GM18951 (cell line): ENCODE data around the gene RASL10B.
"Not testable (repeated sequence)": the region's sequence is repeated elsewhere in the genome, so short reads cannot be mapped to it uniquely, and the experiment has no call there.

Source experiments
- POLR2A ChIP-seq: IDR thresholded peaks from 4 replicates; pipeline ENCODE4 v1.6.1; 2011; ENCODE audit warnings: mild to moderate bottlenecking; ENCODE audit not compliant: insufficient read length, insufficient read depth; ENCODE audit errors: extremely low read depth
- in situ Hi-C: fragments of 300-500 bp; cut with MboI; formaldehyde crosslinking; loops from one replicate; pipeline ENCODE4 v1.12.0; 2022; ENCODE audit warnings: low sequenced_read_pairs, mixed read lengths, inconsistent platforms; ENCODE audit not compliant: unreplicated experiment

RASL10B gene

GRCh38 chr17:35750526-35751395 is 19.3 kb downstream of the RASL10B start:
- in situ Hi-C loops, result no loop called here
- no peak for TF ChIP-seq POLR2A

DNA sequence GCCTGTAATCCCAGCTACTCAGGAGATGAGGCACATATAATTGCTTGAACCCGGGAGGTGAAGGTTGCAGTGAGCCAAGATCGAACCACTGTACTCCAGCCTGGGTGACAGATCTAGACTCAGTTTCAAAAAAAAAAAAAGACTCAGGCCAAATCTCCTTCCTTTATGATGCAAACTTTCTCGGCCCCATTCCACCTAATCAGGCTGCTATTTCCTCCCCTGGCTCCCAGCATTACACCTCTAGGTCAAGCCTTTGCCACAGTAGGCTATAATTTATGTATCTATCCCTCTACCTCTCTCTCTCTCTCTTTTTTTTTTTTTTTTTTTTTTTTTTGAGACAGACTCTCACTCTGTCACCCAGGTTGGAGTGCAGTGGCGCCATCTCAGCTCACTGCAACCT is 20.1 kb downstream of the RASL10B start:
- in situ Hi-C loops, result not testable (repeated sequence)

GRCh38 chr17:35752471-35752870 is 21.0 kb downstream of the RASL10B start:
- in situ Hi-C loops, result no loop called here
- no peak for TF ChIP-seq POLR2A

DNA sequence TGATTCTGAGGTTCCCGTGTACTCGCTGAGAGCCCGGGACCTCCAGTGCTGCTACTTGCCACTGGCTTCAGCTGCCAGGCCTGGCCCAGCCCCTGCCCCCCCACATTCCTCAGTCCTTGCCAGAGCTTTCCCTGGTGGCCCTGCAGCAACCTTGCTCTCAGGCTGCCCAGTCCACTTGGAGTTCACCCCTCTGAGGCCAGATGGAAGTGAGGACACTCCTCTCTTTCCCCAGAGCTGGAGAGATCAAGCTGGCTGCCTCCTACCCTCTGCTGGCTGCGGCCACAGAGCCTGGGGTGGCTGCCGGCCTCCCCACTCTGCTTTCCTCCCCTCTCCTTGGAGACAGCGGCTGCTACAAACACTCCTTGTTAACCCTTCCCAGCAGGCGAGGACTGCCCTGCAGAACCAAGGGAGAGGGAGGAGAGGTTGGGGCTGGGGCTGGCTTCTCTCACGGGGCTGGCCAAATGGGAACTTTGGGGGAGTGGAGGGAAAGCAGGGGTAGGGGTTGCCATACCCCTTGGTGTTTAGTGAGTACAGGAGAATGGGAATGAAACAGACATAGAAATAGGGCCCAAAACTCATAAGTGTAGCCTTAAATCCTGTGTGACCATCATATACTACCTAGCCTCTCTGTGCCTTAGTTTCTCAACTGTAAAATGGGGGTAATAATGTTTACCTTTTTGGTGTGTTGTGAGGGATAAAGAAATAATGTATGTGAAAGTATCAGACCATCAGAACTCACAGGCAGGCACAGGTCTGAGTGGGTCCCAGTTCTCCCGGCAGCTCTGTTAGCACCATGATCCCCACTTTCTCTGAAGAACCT is 21.7 kb downstream of the RASL10B start, which contains the start of gene GAS2L2:
Gene GAS2L2 (minus strand): TSS at position 295 of the 820 bp plus-strand sequence. CDS start 389 bp downstream, outside the sequence.
- in situ Hi-C loops, result no loop called here
- TF ChIP-seq POLR2A, result no peak

- in situ Hi-C loops, result no loop called here
- no peak for TF ChIP-seq POLR2A
Observed at GRCh38 chr17:35757243-35757642, 25.8 kb downstream of the RASL10B start.

GRCh38 chr17:35760587-35760986 is 29.1 kb downstream of the RASL10B start, which contains the start of gene C17orf50:
Gene C17orf50, plus strand, starts transcription at chr17:35760887. Its CDS starts 55 bp downstream, at chr17:35760942.
- in situ Hi-C loops, result no loop called here
- TF ChIP-seq POLR2A, result no peak

GRCh38 chr17:35761601-35762000 is 30.2 kb downstream of the RASL10B start:
- no peak for TF ChIP-seq POLR2A
- in situ Hi-C loops, result no loop called here

- no peak for TF ChIP-seq POLR2A
- in situ Hi-C loops, result no loop called here
Observed at GRCh38 chr17:35763767-35764122, 32.3 kb downstream of the RASL10B start.

DNA sequence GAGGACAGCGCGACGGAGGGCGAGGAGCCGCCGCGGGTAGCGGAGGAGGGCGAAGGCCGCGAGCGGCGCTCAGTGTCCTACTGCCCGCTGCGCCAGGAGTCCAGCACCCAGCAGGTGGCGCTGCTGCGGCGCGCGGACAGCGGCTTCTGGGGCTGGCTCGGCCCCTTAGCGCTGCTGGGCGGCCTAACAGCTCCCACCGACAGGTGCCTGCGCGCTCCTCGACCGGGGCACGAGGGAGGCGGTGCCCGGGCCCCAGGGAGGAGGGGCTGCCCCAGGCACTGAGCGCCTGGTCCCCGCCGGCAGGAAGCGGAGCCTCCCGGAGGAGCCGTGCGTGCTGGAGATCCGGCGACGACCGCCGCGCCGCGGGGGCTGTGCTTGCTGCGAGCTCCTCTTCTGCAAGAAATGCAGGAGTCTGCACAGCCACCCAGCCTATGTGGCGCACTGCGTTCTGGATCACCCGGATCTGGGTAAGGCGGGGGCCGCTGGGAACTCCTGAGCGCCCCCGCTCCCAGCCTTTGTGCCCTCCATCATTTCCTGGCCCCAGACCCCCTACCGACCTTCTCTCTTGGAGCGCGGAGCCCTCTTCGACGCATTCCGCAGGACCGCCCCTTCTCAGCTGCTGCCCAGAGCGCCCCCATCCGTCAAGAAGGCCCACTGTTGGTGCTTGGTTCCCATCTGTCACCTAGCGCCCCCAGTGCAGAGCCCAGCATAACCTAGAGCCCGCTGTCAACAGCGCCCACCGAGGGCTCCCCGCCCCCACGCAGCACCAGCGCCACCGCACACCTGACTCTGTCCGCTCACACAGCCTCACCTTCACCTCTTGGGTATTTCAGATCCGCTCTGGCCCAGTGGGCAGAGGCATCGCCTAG is 32.9 kb downstream of the RASL10B start:
- in situ Hi-C loops, result no loop called here
- no peak for TF ChIP-seq POLR2A

- no peak for TF ChIP-seq POLR2A
- in situ Hi-C loops, result loop anchor here (5.0 kb wide), 1 partner anchor 37 kb away; no protein-coding TSS in a partner anchor
Observed at GRCh38 chr17:35765086-35765710, 33.8 kb downstream of the RASL10B start.

GRCh38 chr17:35765756-35766488 is 34.5 kb downstream of the RASL10B start:
- TF ChIP-seq POLR2A, result no peak
- in situ Hi-C loops, result loop anchor here (5.0 kb wide), 1 partner anchor 36 kb away; no protein-coding TSS in a partner anchor

DNA sequence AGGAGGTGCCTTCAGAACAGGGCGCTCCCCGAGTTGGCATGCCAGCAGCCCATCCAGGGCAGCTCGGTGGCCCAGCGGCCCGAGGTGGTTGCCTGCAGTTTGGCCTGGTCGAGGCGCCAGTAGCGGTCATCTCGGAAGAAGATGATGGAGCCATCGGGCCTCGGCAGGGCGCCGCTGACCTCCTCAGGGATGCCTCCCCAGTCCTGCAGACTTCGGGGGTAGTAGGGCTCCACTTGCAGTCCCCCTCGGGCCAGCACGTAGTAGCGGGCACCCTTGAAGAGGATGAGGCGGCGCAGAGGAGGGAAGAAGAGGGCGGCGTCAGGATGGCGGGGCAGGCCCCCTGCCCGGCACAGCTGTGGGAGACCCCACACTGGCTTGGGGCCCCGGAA is 35.0 kb downstream of the RASL10B start:
- TF ChIP-seq POLR2A, result no peak
- in situ Hi-C loops, result loop anchor here (5.0 kb wide), 1 partner anchor 36 kb away; no protein-coding TSS in a partner anchor
